ENCODE results near the gene STX2. TPM values are rescaled to one million over a fixed set of nuclear protein-coding genes. Genes with fewer than 3 reads are reported as not detected.

Gene STX2
- polyA plus RNA-seq, 4 donors, result 0.45 to 10.0 (median 4.5) TPM

- 82 to 86% (median 86%) methylated on average over 5 of the region's 5 CpGs for WGBS, 3 donors
These were observed 95.4 kb downstream of the STX2 start for GRCh38 chr12:130743606-130744005.

GRCh38 chr12:130743176-130743575, 95.9 kb downstream of the STX2 start:
- H3K27ac ChIP-seq (ENCODE audit: low read depth in 1 of 3, low read length in 2 of 3), result no peak overlapping the region
- DNase-seq, result no peak
- FAIRE-seq, result no peak
- H3K4me3 ChIP-seq (ENCODE audit: low read depth in 1 of 3, low read length in 3 of 3), result no peak overlapping the region
- H3K4me1 ChIP-seq (ENCODE audit: control insufficient read depth in 3 of 3, insufficient read depth in 2 of 3, low read depth in 1 of 3, low read length in 2 of 3), result no peaks in the 10 kb centered on the region
- WGBS, 3 donors, result 83 to 85% (median 84%) methylated on average over 2 of the region's 2 CpGs
- H3K27me3 ChIP-seq (ENCODE audit: control insufficient read depth in 3 of 3, insufficient read depth in 3 of 3, low read length in 3 of 3), result no peaks in the 10 kb centered on the region
- H3K9me3 ChIP-seq (ENCODE audit: control insufficient read depth in 2 of 2, insufficient read depth in 1 of 2, low read depth in 1 of 2, low read length in 1 of 2), result peaks cover 0 to 3% of the 10 kb centered on the region in 2 donors
- no peaks in the 10 kb centered on the region for H3K36me3 ChIP-seq (ENCODE audit: control insufficient read depth in 3 of 3, insufficient read depth in 2 of 3, low read depth in 1 of 3, low read length in 3 of 3)

More at GRCh38 chr12:130743606-130744005, 95.4 kb downstream of the STX2 start:
- no peaks in the 10 kb centered on the region for H3K27me3 ChIP-seq (ENCODE audit: control insufficient read depth in 3 of 3, insufficient read depth in 3 of 3, low read length in 3 of 3)
- no peak for DNase-seq
- FAIRE-seq, result no peak
- H3K4me1 ChIP-seq (ENCODE audit: control insufficient read depth in 3 of 3, insufficient read depth in 2 of 3, low read depth in 1 of 3, low read length in 2 of 3), result no peaks in the 10 kb centered on the region
- no peak overlapping the region for H3K4me3 ChIP-seq (ENCODE audit: low read depth in 1 of 3, low read length in 3 of 3)
- peaks cover 0 to 2% of the 10 kb centered on the region in 2 donors for H3K9me3 ChIP-seq (ENCODE audit: control insufficient read depth in 2 of 2, insufficient read depth in 1 of 2, low read depth in 1 of 2, low read length in 1 of 2)
- no peaks in the 10 kb centered on the region for H3K36me3 ChIP-seq (ENCODE audit: control insufficient read depth in 3 of 3, insufficient read depth in 2 of 3, low read depth in 1 of 3, low read length in 3 of 3)
- no peak overlapping the region for H3K27ac ChIP-seq (ENCODE audit: low read depth in 1 of 3, low read length in 2 of 3)

GRCh38 chr12:130742716-130743115, 96.3 kb downstream of the STX2 start:
- H3K27me3 ChIP-seq (ENCODE audit: control insufficient read depth in 3 of 3, insufficient read depth in 3 of 3, low read length in 3 of 3), result no peaks in the 10 kb centered on the region
- 73 to 81% (median 78%) methylated on average over 1 of the region's 1 CpG for WGBS, 3 donors

GRCh38 chr12:130742112-130742511, 96.9 kb downstream of the STX2 start:
- FAIRE-seq, result no peak
- no peak overlapping the region for H3K4me3 ChIP-seq (ENCODE audit: low read depth in 1 of 3, low read length in 3 of 3)
- no peaks in the 10 kb centered on the region for H3K27me3 ChIP-seq (ENCODE audit: control insufficient read depth in 3 of 3, insufficient read depth in 3 of 3, low read length in 3 of 3)
- WGBS, 3 donors, result 78 to 79% (median 78%) methylated on average over 12 of the region's 12 CpGs
- H3K9me3 ChIP-seq (ENCODE audit: control insufficient read depth in 2 of 2, insufficient read depth in 1 of 2, low read depth in 1 of 2, low read length in 1 of 2), result peaks cover 0 to 3% of the 10 kb centered on the region in 2 donors
- H3K36me3 ChIP-seq (ENCODE audit: control insufficient read depth in 3 of 3, insufficient read depth in 2 of 3, low read depth in 1 of 3, low read length in 3 of 3), result no peaks in the 10 kb centered on the region
- no peaks in the 10 kb centered on the region for H3K4me1 ChIP-seq (ENCODE audit: control insufficient read depth in 3 of 3, insufficient read depth in 2 of 3, low read depth in 1 of 3, low read length in 2 of 3)
- no peak for DNase-seq
- no peak overlapping the region for H3K27ac ChIP-seq (ENCODE audit: low read depth in 1 of 3, low read length in 2 of 3)

More at GRCh38 chr12:130742716-130743115, 96.3 kb downstream of the STX2 start:
- Histone ChIP-seq H3K9me3 (ENCODE audit: control insufficient read depth in 2 of 2, insufficient read depth in 1 of 2, low read depth in 1 of 2, low read length in 1 of 2) (peaks cover 0 to 3% of the 10 kb centered on the region in 2 donors), H3K4me3 (ENCODE audit: low read depth in 1 of 3, low read length in 3 of 3) (no peak overlapping the region), H3K27ac (ENCODE audit: low read depth in 1 of 3, low read length in 2 of 3) (no peak overlapping the region), H3K36me3 (ENCODE audit: control insufficient read depth in 3 of 3, insufficient read depth in 2 of 3, low read depth in 1 of 3, low read length in 3 of 3) (no peaks in the 10 kb centered on the region), H3K4me1 (ENCODE audit: control insufficient read depth in 3 of 3, insufficient read depth in 2 of 3, low read depth in 1 of 3, low read length in 2 of 3) (no peaks in the 10 kb centered on the region)
- no peak for DNase-seq
- FAIRE-seq, result no peak

Other genes starting within 250 kb of the STX2 start
- 10 to 100 TPM in 1 of 4 donors, 1 to 10 TPM in 1, under 1 TPM in 2; 0.22 to 12.2 (median 2.3) TPM for gene RIMBP2, start 123.0 kb downstream of the STX2 start, polyA plus RNA-seq
- gene RAN, start 32.8 kb upstream of the STX2 start, polyA plus RNA-seq, result 100 to 1,000 TPM; 241 to 577 (median 378) TPM
- gene ADGRD1, start 114.7 kb upstream of the STX2 start, polyA plus RNA-seq, result 10 to 100 TPM in 1 of 4 donors, 1 to 10 TPM in 1, under 1 TPM in 1, not detected in 1; 0.54 to 87.7 (median 9.3) TPM

All from small intestine (tissue), 7 donors.